Progenitor cell of endocrine pancreas (in vitro differentiated cells): ENCODE data around the gene RABL6. TPM values are rescaled to one million over a fixed set of nuclear protein-coding genes. Genes with fewer than 3 reads are reported as not detected.

Experiments
- DNase-seq: peaks from one replicate; pipeline ENCODE4 v3.0.0; 2021; ENCODE audit warnings: low spot score; ENCODE audit not compliant: unreplicated experiment
- H3K27ac Mint-ChIP-seq: 2 replicates; pipeline ENCODE4 v1.8.0; 2021; ENCODE audit warnings: mild to moderate bottlenecking, moderate library complexity, mixed read lengths
- H3K27me3 Mint-ChIP-seq: 2 replicates; pipeline ENCODE4 v1.8.0; 2021; ENCODE audit warnings: mixed read lengths
- H3K36me3 Mint-ChIP-seq: 2 replicates; pipeline ENCODE4 v1.8.0; 2022; ENCODE audit warnings: mixed read lengths; ENCODE audit not compliant: insufficient read depth
- H3K4me1 Mint-ChIP-seq: 2 replicates; pipeline ENCODE4 v1.8.0; 2021; ENCODE audit warnings: low read depth, mixed read lengths
- H3K4me3 Mint-ChIP-seq: 2 replicates; pipeline ENCODE4 v1.8.0; 2021; ENCODE audit warnings: low read depth, mild to moderate bottlenecking, moderate library complexity, mixed read lengths
- H3K9me3 Mint-ChIP-seq: 2 replicates; pipeline ENCODE4 v1.8.0; 2021; ENCODE audit warnings: low read depth, mixed read lengths
- total RNA-seq: library from RNA; stranded (reverse); gene quantifications from 2 replicates; pipeline ENCODE4 v1.2.1, GENCODE V29; 2021
- TF ChIP-seq, protein P1 (sequence below): fragments of 200-600 bp; sonication (generic); IDR thresholded peaks from one replicate; pipeline ENCODE4 v1.5.0; 2021; ENCODE audit warnings: antibody characterized with exemption, mild to moderate bottlenecking; ENCODE audit not compliant: unreplicated experiment

RABL6 gene
- total RNA-seq, 1 donor from 2014 or later: 129 TPM

DNA sequence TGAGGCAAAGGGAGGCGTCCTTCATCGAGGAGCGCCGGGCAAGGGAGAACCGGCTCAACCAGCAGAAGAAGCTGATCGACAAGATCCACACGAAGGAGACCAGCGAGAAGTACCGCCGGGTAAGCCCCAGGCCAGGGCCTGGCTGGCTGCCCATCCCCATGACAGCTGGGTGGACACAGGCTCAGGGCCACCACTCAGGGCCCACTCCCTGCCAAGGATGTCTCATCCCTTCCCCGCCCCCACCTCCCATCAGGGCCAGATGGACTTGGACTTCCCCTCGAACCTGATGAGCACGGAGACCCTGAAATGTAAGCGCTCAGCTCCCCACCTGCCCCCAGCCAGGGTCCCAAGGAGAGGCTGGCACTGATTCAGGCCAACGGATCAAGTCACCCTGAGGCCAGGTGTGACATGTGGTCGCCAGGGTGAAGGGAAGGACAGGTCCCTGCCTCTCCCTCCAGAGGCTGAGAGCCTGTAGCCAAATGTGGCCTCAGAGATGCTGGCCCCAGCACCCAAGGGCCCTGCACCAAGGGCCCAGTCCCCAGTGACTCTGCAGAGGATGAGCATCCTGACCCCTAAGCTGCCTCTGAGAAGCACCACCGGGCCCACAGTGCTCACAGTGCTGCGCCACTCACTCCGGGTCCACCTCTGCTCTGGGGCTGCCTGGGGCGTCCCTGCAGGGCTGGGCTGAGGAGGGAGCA, 3.1 kb upstream of the RABL6 start:
- TF ChIP-seq, protein P1, sequence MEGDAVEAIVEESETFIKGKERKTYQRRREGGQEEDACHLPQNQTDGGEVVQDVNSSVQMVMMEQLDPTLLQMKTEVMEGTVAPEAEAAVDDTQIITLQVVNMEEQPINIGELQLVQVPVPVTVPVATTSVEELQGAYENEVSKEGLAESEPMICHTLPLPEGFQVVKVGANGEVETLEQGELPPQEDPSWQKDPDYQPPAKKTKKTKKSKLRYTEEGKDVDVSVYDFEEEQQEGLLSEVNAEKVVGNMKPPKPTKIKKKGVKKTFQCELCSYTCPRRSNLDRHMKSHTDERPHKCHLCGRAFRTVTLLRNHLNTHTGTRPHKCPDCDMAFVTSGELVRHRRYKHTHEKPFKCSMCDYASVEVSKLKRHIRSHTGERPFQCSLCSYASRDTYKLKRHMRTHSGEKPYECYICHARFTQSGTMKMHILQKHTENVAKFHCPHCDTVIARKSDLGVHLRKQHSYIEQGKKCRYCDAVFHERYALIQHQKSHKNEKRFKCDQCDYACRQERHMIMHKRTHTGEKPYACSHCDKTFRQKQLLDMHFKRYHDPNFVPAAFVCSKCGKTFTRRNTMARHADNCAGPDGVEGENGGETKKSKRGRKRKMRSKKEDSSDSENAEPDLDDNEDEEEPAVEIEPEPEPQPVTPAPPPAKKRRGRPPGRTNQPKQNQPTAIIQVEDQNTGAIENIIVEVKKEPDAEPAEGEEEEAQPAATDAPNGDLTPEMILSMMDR: no peak
- no peak overlapping the region for H3K4me3 Mint-ChIP-seq
- H3K4me1 Mint-ChIP-seq: peaks cover 18% of the 10 kb centered on the region
- H3K36me3 Mint-ChIP-seq: no peaks in the 10 kb centered on the region
- no peaks in the 10 kb centered on the region for H3K27me3 Mint-ChIP-seq
- H3K27ac Mint-ChIP-seq: no peak overlapping the region
- H3K9me3 Mint-ChIP-seq: no peaks in the 10 kb centered on the region
- DNase-seq: no peak

DNA sequence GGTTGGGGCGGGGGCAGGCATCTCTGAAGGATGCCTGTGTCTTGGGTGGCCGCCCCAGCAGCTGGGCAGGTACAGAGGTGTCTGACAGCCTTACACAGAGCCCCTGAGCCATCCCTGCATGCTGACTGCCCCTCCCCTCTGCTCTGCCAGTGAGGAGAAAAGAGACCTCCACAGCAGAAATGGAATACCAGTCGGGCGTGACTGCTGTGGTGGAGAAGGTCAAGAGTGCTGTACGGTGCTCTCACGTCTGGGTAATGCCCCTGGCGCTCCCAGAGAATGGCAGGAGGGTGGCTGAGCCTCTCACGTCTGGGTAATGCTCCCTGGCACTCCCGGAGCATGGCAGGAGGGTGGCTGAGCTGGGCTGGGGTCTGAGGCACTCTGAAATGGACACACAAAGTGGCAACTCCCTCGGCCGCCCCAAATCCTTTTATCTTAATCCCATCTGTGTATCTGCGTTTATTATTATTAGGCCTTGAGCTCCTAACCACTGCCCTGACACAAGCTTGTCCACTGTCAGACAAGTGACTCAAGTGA, 2.5 kb upstream of the RABL6 start:
- Mint-ChIP-seq H3K9me3 (no peaks in the 10 kb centered on the region), H3K27ac (no peak overlapping the region), H3K36me3 (peaks cover 4% of the 10 kb centered on the region), H3K4me1 (peaks cover 22% of the 10 kb centered on the region), H3K27me3 (no peaks in the 10 kb centered on the region), H3K4me3 (no peak overlapping the region)
- TF ChIP-seq, protein P1: no peak
- no peak for DNase-seq

DNA sequence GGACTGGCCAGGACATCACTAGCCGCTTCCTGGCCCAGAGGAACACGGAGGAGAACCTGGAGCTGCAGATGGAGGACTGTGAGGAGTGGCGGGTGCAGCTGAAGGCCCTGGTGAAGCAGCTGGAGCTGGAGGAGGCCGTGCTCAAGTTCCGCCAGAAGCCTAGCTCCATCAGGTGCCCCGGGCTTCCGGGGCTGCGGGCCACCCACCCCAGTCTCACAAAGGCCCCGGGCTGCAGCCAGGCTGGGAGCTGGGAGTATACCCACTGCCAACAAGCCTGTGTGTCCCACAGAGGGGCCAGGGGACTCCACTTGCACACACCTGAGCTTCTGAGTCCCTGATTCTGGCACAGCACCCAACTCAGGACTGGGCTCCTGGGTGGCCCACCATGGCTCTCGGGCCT, 1.7 kb upstream of the RABL6 start:
- TF ChIP-seq, protein P1: no peak
- Mint-ChIP-seq H3K4me1 (peaks cover 24% of the 10 kb centered on the region), H3K36me3 (peaks cover 6% of the 10 kb centered on the region), H3K4me3 (peak overlapping the region; percentile 84), H3K27ac (no peak overlapping the region), H3K9me3 (no peaks in the 10 kb centered on the region), H3K27me3 (no peaks in the 10 kb centered on the region)
- no peak for DNase-seq

DNA sequence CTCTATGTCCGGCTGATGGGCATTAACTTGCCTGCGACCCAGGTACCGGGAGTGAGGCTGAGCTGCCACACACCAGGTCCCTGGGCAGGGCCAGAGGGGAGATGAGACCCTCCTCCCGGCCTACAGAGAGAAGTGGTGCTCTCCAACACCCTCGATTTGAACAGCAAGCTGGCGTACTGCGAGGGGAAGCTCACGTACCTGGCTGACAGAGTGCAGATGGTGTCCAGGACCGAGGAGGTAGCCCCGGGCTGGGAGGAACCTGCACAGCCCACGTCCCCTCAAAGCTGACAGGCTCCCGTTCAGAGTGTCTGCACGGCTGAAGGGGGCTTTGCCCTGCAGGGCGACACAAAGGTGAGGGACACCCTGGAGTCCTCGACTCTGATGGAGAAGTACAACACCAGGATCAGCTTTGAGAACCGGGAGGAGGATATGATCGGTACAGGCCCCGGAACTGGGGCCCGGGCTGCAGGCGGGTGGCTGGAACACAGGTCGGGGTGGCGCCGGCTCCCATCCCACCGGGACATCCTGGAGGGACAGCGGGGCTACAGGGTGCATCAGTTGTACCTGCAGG, 1.0 kb upstream of the RABL6 start:
- no peak for DNase-seq
- TF ChIP-seq, protein P1: no peak
- H3K4me1 Mint-ChIP-seq: peaks cover 24% of the 10 kb centered on the region
- peak overlapping the region; percentile 84 for H3K4me3 Mint-ChIP-seq
- H3K36me3 Mint-ChIP-seq: peaks cover 7% of the 10 kb centered on the region
- H3K27ac Mint-ChIP-seq: no peak overlapping the region
- H3K9me3 Mint-ChIP-seq: no peaks in the 10 kb centered on the region
- H3K27me3 Mint-ChIP-seq: no peaks in the 10 kb centered on the region

DNA sequence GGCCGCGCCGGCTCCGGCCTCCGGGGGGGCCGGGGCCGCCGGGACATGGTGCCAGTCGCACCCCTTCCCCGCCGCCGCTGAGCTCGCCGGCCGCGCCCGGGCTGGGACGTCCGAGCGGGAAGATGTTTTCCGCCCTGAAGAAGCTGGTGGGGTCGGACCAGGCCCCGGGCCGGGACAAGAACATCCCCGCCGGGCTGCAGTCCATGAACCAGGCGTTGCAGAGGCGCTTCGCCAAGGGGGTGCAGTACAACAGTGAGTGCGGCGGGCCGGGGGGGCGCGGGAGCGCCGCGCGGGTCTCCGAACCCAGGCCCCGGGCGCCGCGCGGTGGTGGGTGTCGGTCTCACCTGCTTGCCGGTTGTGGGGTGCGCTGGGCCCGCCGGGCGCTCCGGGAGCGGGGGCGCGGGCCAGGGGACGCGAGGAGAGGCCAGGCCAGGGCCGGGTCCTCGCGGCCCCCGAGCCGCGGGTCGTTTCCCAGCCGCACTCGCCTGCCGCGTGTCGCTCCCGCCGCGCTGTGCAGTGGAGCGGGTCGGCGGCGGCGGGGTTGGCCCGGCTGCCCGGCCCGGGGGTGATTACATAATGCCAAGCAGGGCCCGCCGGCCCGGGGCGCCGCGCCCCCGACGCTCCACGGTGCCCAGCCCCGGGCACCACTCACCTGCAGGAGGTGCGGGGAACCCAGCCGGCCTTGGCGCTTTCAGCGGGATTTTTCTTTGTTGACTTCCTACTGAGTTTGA, 492 bp downstream of the RABL6 start:
- H3K27me3 Mint-ChIP-seq: no peaks in the 10 kb centered on the region
- TF ChIP-seq, protein P1: peak; percentile 19
- no peak for DNase-seq

More for the DNA sequence above, 492 bp downstream of the RABL6 start:
- Mint-ChIP-seq H3K9me3 (no peaks in the 10 kb centered on the region), H3K4me3 (peak overlapping the region; percentile 89), H3K4me1 (peaks cover 24% of the 10 kb centered on the region), H3K27ac (peak overlapping the region; percentile 69), H3K36me3 (peaks cover 13% of the 10 kb centered on the region)
